Endothelial cell of umbilical vein (primary cell): Measurements from ENCODE around the gene NAAA. TPM values are rescaled to one million over a fixed set of nuclear protein-coding genes. Genes with fewer than 3 reads are reported as not detected.

Source experiments
- BruUV-seq: library from RNA; stranded (reverse); fragments of 400-500 nt; replicated peaks from 2 replicates; lab custom pipeline; 2021; lab: Mats Ljungman, UMichigan
- CTCF ChIA-PET: fragments of 300-600, 350-600 bp; sonication (Branson Sonifier 250); formaldehyde crosslinking; loops from one replicate; lab custom pipeline; 2021; ENCODE audit warnings: antibody characterized with exemption, inconsistent platforms; lab: Charles Lee
- POLR2A ChIA-PET: fragments of 300-600, 350-600 bp; sonication (Branson Sonifier 250); formaldehyde crosslinking; loops from one replicate; lab custom pipeline; 2021; ENCODE audit warnings: antibody characterized with exemption, inconsistent platforms; lab: Charles Lee
- DNase-seq: peaks from one replicate; pipeline ENCODE4 v3.0.0-alpha.2; 2011; ENCODE audit warnings: low read depth, low spot score
- FAIRE-seq: peaks from 2 replicates; lab custom pipeline; 2011; peaks lifted over from hg19 to GRCh38; lab: Jason Lieb, UNC
- H2AFZ ChIP-seq: 2 replicates; pipeline ENCODE4 v1.6.0; 2012; ENCODE audit warnings: low read depth, low read length, control low read depth, inconsistent platforms
- H3K27ac ChIP-seq: 2 replicates; pipeline ENCODE4 v1.5.1; 2011; ENCODE audit warnings: low read depth, mild to moderate bottlenecking, control low read depth, low read length, moderate library complexity; ENCODE audit not compliant: insufficient read depth
- H3K27me3 ChIP-seq, 2 experiments: 2 replicates each; pipeline versions ENCODE4 v1.6.0 to v1.6.1; 2011; ENCODE audit warnings: low read length in 2 of 2, mixed read lengths in 1 of 2; ENCODE audit not compliant: control insufficient read depth in 2 of 2, insufficient read depth in 2 of 2
- H3K36me3 ChIP-seq, 2 experiments: 2 replicates in 1 of 2; 3 replicates in 1 of 2; pipeline ENCODE4 v1.5.1; 2011; ENCODE audit warnings: low read length in 2 of 2, mild to moderate bottlenecking in 1 of 2, moderate library complexity in 1 of 2; ENCODE audit not compliant: control insufficient read depth in 2 of 2, insufficient read depth in 2 of 2; ENCODE audit errors: extremely low read depth in 1 of 2
- H3K4me1 ChIP-seq: 3 replicates; pipeline ENCODE4 v1.5.1; 2011; ENCODE audit warnings: mild to moderate bottlenecking, low read length; ENCODE audit not compliant: control insufficient read depth, insufficient read depth; ENCODE audit errors: extremely low read depth
- H3K4me2 ChIP-seq: 2 replicates; pipeline ENCODE4 v1.6.1; 2011; ENCODE audit warnings: low read length, control low read depth, mixed read lengths; ENCODE audit not compliant: insufficient read depth
- H3K4me3 ChIP-seq, 3 experiments: fragments of 200-600 bp in 1 of 3; sonication (generic), shearing (Covaris generic) in 1 of 3; replicated peaks in 1 of 3; 2 replicates each; pipeline ENCODE4 v1.5.1; 2011 to 2016; ENCODE audit warnings: control low read depth in 3 of 3, low read length in 3 of 3, mild to moderate bottlenecking in 2 of 3, inconsistent platforms in 1 of 3, low read depth in 1 of 3, moderate library complexity in 1 of 3; ENCODE audit not compliant: insufficient read depth in 1 of 3
- H3K79me2 ChIP-seq: 2 replicates; pipeline ENCODE4 v1.6.0; 2012; ENCODE audit warnings: low read length, inconsistent platforms; ENCODE audit not compliant: control insufficient read depth, insufficient read depth
- H3K9ac ChIP-seq: replicated peaks from 2 replicates; pipeline ENCODE3; 2011; ENCODE audit warnings: low read length, control low read depth; ENCODE audit not compliant: insufficient read depth; ENCODE audit errors: extremely low read depth
- H3K9me1 ChIP-seq: replicated peaks from 3 replicates; pipeline ENCODE4 v1.6.0; 2011; ENCODE audit warnings: mild to moderate bottlenecking, low read length; ENCODE audit not compliant: control insufficient read depth, insufficient read depth; ENCODE audit errors: extremely low read depth
- H3K9me3 ChIP-seq: replicated peaks from 2 replicates; pipeline ENCODE4 v1.5.1; 2012; ENCODE audit warnings: low read length, inconsistent platforms; ENCODE audit not compliant: control insufficient read depth, insufficient read depth
- H4K20me1 ChIP-seq: replicated peaks from 2 replicates; pipeline ENCODE3; 2011; ENCODE audit warnings: mild to moderate bottlenecking, low read length; ENCODE audit not compliant: control insufficient read depth, insufficient read depth; ENCODE audit errors: extremely low read depth
- CTCF ChIP-seq, 2 donors: IDR thresholded peaks; 1 replicate in 1 of 2; 2 replicates in 1 of 2; pipeline ENCODE4 v1.5.1; 2011; ENCODE audit warnings: low read length in 2 of 2, mild to moderate bottlenecking in 2 of 2, moderate library complexity in 2 of 2, control low read depth in 1 of 2, inconsistent platforms in 1 of 2, low read depth in 1 of 2; ENCODE audit not compliant: insufficient read depth in 1 of 2; ENCODE audit errors: extremely low read depth in 1 of 2
- EZH2 ChIP-seq: IDR thresholded peaks from 2 replicates; pipeline ENCODE4 v1.6.1; 2012; ENCODE audit warnings: borderline replicate concordance, low read depth, mild to moderate bottlenecking, moderate library complexity, low read length, inconsistent platforms; ENCODE audit not compliant: severe bottlenecking
- FOS ChIP-seq: IDR thresholded peaks from 2 replicates; pipeline ENCODE4 v1.6.1; 2011; ENCODE audit warnings: mild to moderate bottlenecking, low read length, moderate library complexity, borderline replicate concordance; ENCODE audit not compliant: insufficient read depth
- GATA2 ChIP-seq: IDR thresholded peaks from 2 replicates; pipeline ENCODE4 v1.7.0; 2011; ENCODE audit warnings: low read depth, mild to moderate bottlenecking, moderate library complexity, mixed read lengths, low read length; ENCODE audit not compliant: insufficient read length, insufficient read depth
- JUN ChIP-seq: IDR thresholded peaks from 2 replicates; pipeline ENCODE4 v1.6.1; 2011; ENCODE audit warnings: borderline replicate concordance, low read depth; ENCODE audit not compliant: insufficient read length, insufficient read depth
- MAX ChIP-seq: IDR thresholded peaks from 2 replicates; pipeline ENCODE4 v1.6.1; 2011; ENCODE audit not compliant: insufficient read depth, insufficient read length
- MYC ChIP-seq: IDR thresholded peaks from one replicate; pipeline ENCODE4 v1.6.1; 2011; ENCODE audit warnings: mild to moderate bottlenecking, low read depth, low read length
- POLR2A ChIP-seq: IDR thresholded peaks from 2 replicates; pipeline ENCODE4 v1.6.1; 2012; ENCODE audit warnings: low read depth, mild to moderate bottlenecking, control low read depth, low read length
- POLR2AphosphoS5 ChIP-seq: IDR thresholded peaks from 2 replicates; pipeline ENCODE4 v1.6.1; 2012; ENCODE audit warnings: low read depth, mild to moderate bottlenecking, control low read depth, low read length, moderate library complexity; ENCODE audit not compliant: insufficient read depth
- dilution Hi-C: fragments of 300-500 bp; cut with MboI; formaldehyde crosslinking; loops from one replicate; pipeline ENCODE4 v1.15.0; 2019; ENCODE audit warnings: low sequenced_read_pairs; ENCODE audit not compliant: extremely low pct_ligation_motif_present
- intact Hi-C: fragments of 100-400 bp; cut with micrococcal nuclease; formaldehyde crosslinking; loops from one replicate; pipeline ENCODE4 v1.10.0; 2022
- polyA plus RNA-seq, 4 experiments: library from polyadenylated mRNA; depleted of rRNA in 3 of 4; stranded (reverse) in 3 of 4; unstranded in 1 of 4; fragments of >200 nt; gene quantifications; 2 replicates each; pipeline versions ENCODE4 v1.2.1 to v1.2.3, GENCODE V29; 2011 to 2012; ENCODE audit warnings: missing spikeins in 1 of 4
- total RNA-seq: library from RNA; stranded (reverse); gene quantifications from 2 replicates; pipeline ENCODE4 v1.2.3, GENCODE V29; 2021

The NAAA gene
- total and polyA plus RNA-seq, 2 donors (not counting 3 experiments of a cell fraction or from before 2014, with no cell fraction given) = 15.3 to 24.4 TPM

DNA sequence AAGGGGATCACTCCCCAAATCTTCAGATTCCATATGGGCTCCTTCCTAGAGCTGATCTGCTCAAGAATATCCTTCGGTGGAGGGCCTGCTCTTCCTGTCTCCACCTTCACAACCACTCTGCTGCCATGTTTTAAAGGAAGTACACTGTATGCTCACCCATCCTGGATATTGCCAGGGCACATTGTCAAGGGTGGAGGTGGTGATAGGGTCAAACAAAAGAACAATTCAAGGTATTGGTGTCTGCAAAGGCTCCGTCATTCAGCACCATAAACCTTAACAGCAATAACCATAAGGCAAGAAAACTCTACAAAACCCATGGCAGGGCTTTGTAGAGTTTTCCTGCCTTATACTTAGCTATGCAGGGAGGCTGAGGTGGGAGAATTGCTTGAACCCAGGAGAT is 18.9 kb downstream of the NAAA start:
- Histone ChIP-seq H3K4me1 (no peaks in the 10 kb centered on the region), H3K9ac (no peak overlapping the region), H3K9me3 (no peaks in the 10 kb centered on the region), H2AFZ (no peak overlapping the region), H3K4me2 (no peak overlapping the region), H3K27me3 (no peaks in the 10 kb centered on the region), H4K20me1 (no peaks in the 10 kb centered on the region), H3K36me3 (peaks cover 0 to 2% of the 10 kb centered on the region in 2 experiments), H3K9me1 (no peaks in the 10 kb centered on the region), H3K27ac (no peak overlapping the region), H3K4me3 (no peak overlapping the region), H3K79me2 (no peaks in the 10 kb centered on the region)
- intact Hi-C loops (no loop called here), dilution Hi-C loops (no loop called here)
- TF ChIP-seq EZH2 (no peak), POLR2AphosphoS5 (no peak)
- ChIA-PET POLR2A (no interaction called here), CTCF (interaction anchor here (2.0 kb wide), 1 partner anchor 26 kb away, joined by 8 read pairs; no protein-coding TSS in a partner anchor)
- BruUV-seq = no TSS peak
- FAIRE-seq (no peak), DNase-seq (no peak)

DNA sequence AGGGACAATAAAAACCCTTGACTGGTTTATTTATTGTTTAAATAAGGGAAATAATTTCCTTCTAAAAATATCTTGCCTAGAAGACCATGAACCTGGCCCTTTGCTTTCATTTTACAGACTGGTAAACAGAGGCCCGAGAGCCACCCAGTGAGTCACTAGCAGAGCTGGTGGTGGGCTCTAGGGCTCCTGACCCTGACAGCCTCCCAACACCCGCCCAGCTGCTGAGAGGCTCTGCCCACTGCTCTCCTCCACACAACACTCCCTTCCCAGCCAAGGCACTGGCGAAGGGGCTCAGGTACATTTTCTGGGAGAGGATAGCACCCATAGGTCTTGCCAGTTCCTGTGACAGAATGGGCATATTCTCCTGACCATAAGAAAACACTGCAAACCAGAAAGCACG is 20.5 kb downstream of the NAAA start:
- no peak for FAIRE-seq
- BruUV-seq = no TSS peak
- no peaks in the 10 kb centered on the region for H4K20me1 ChIP-seq
- intact Hi-C loops = no loop called here
- ChIA-PET POLR2A (no interaction called here), CTCF (no interaction called here)
- DNase-seq = no peak
- no peak overlapping the region for H3K9ac ChIP-seq
- no peak overlapping the region for H3K4me2 ChIP-seq
- peaks cover 0 to 2% of the 10 kb centered on the region in 2 experiments for H3K36me3 ChIP-seq
- H3K79me2 ChIP-seq = no peaks in the 10 kb centered on the region
- H3K9me1 ChIP-seq = no peaks in the 10 kb centered on the region
- dilution Hi-C loops = no loop called here
- TF ChIP-seq POLR2A = no peak
- no peak for TF ChIP-seq MAX
- TF ChIP-seq POLR2AphosphoS5 = no peak
- TF ChIP-seq GATA2 = no peak
- TF ChIP-seq MYC = no peak
- no peak for TF ChIP-seq FOS
- no peak for TF ChIP-seq JUN
- TF ChIP-seq EZH2 = no peak
- no peak for TF ChIP-seq CTCF (IDR thresholded peaks at IDR 0.05; ENCODE audit: extremely low read depth in 1 of 2, insufficient read depth in 1 of 2, low read depth in 1 of 2, low read length in 2 of 2)
- H3K27ac ChIP-seq = no peak overlapping the region
- H3K9me3 ChIP-seq = no peaks in the 10 kb centered on the region
- H3K4me1 ChIP-seq = no peaks in the 10 kb centered on the region
- no peaks in the 10 kb centered on the region for H3K27me3 ChIP-seq
- no peak overlapping the region for H2AFZ ChIP-seq
- H3K4me3 ChIP-seq = no peak overlapping the region
